Airway epithelial cell (primary cell): ENCODE data around the gene TEX35. TPM values are rescaled to one million over a fixed set of nuclear protein-coding genes. Genes with fewer than 3 reads are reported as not detected.

Experiments
- total RNA-seq: library from RNA; depleted of rRNA; stranded (reverse); fragments of >200 nt; gene quantifications from 2 replicates; pipeline ENCODE4 v1.2.3, GENCODE V29; 2015

TEX35 gene
- not detected in 2 replicates for total RNA-seq

DNA sequence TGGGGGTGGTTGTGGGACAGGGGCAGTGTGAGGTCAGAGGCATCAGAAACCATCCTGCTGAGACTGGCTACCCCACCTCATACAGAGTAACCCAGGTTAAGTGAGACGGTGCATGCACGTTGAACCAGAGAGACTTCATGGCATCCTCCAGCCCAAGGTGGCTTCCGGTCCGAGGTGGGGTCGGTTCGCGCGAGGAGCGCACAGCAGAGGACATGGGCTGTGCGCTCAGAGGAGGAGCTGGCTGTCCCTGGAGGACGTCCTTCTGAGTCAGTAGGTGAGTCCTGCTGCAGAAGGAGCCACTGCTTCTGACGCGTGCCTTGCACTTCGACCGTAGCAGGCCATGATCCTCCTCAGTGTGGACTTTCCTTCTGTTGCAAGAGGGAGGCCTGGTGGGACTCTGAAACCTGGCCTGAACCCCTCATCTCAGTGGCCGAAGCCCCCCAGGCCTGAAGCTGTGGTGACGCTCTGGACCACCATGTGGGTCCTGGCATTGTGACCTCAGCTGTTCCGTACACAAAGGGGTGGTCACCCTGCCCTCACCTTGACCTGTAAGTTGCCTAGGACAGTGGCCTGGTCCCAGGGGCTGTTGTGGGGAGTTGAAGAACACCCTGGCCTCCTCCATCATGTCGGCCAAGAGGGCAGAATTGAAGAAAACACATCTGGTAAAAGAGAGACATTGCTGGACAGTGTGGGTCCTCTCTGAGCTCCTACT is at the start of gene TEX35:
Gene TEX35 (plus strand): TSS at position 544 of the 712 bp plus-strand sequence. CDS start 80 bp downstream, at position 624.

DNA sequence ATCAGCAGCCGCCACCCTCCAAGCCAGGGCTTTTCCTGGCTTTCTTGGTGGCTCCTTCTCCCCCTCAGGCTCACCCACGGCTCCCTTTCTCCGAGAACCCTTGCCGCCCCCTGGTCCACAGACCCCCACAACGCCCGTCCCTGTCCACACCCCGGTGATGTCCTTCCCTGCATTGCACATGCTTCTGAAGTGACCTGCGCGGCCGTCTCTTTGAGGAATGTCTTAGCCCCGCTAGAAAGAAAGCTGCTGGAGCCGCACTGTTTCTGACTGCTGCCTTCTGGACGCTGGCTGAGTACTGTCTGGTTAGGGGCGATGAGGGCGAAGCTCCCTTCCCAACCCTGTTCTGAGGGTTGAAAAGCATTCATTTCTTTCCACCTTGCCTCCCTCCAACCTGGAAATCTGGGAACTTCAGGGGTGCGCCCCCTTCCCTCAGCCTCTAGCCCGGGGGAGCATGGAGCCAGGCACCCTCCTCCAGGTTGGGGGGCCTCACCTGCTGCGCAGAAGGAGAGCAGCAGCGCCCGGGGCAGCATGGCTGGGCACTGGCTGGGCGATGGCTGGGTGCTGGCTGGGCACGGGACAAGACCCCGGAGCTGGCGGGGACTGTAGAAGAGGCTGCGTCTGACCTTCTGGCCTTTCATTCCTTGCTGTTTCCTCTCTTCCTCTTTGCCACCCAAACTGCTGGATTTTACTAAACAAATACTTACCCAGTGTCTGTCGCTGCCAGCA is 16.3 kb upstream of the TEX35 start, which contains the start of gene CLEC20A:
Gene CLEC20A (minus strand): TSS at position 555 of the 726 bp plus-strand sequence. CDS start 25 bp downstream, at position 530.

Other genes starting within 250 kb of the TEX35 start
- gene CLEC20A, start 16.1 kb upstream of the TEX35 start, total RNA-seq: 0.28 TPM in 1 of 2 replicates, not detected in the other
- gene RALGPS2, start 212.1 kb downstream of the TEX35 start, total RNA-seq: 12.7 and 15.1 TPM in 2 replicates